Hematopoietic multipotent progenitor cell treated with erythropoietin and hydrocortisone succinate and interleukin-3 and kit ligand, for 4 days (in vitro differentiated cells): Measurements from ENCODE around the gene SAP25.

ENCODE experiments used
- DNase-seq: peaks from one replicate; pipeline ENCODE4 v3.0.0-alpha.2; 2015

The SAP25 gene

GRCh38 chr7:100573691-100574361 is at the start of gene SAP25:
Gene SAP25, minus strand, starts transcription at chr7:100573900. Its CDS starts 158 bp downstream, at chr7:100573742.
- DNase-seq, result no peak

GRCh38 chr7:100621554-100621953 is 47.9 kb upstream of the SAP25 start:
- DNase-seq, result no peak

- no peak for DNase-seq
Observed at GRCh38 chr7:100620804-100621203, 47.1 kb upstream of the SAP25 start.

GRCh38 chr7:100620239-100620638 is 46.5 kb upstream of the SAP25 start:
- DNase-seq, result no peak

- no peak for DNase-seq
Observed at GRCh38 chr7:100614308-100614861, 40.7 kb upstream of the SAP25 start.

- DNase-seq, result peak; percentile 51
Observed at GRCh38 chr7:100613412-100614175, 39.9 kb upstream of the SAP25 start.

- DNase-seq, result peak; percentile 69
Observed at GRCh38 chr7:100612730-100613390, 39.2 kb upstream of the SAP25 start.

GRCh38 chr7:100611983-100612729 is 38.5 kb upstream of the SAP25 start, which contains the start of gene MOSPD3:
Gene MOSPD3, plus strand, starts transcription at chr7:100612540. Its CDS starts 252 bp downstream, at chr7:100612792.
- DNase-seq, result peak; percentile 99

GRCh38 chr7:100609958-100610357 is 36.3 kb upstream of the SAP25 start:
- no peak for DNase-seq

GRCh38 chr7:100607111-100607510 is 33.4 kb upstream of the SAP25 start:
- DNase-seq, result no peak

- DNase-seq, result no peak
Observed at GRCh38 chr7:100606313-100606712, 32.6 kb upstream of the SAP25 start.

GRCh38 chr7:100604976-100605911 is 31.5 kb upstream of the SAP25 start:
- peak; percentile 75 for DNase-seq

GRCh38 chr7:100604028-100604975 is 30.6 kb upstream of the SAP25 start:
- DNase-seq, result peak; percentile 91

- no peak for DNase-seq
Observed at GRCh38 chr7:100603726-100604027, 30.0 kb upstream of the SAP25 start.

GRCh38 chr7:100602889-100603725 is 29.4 kb upstream of the SAP25 start:
- no peak for DNase-seq

- no peak for DNase-seq
Observed at GRCh38 chr7:100600730-100601038, 27.0 kb upstream of the SAP25 start.

GRCh38 chr7:100599911-100600729 is 26.4 kb upstream of the SAP25 start:
- no peak for DNase-seq

GRCh38 chr7:100598425-100598824 is 24.7 kb upstream of the SAP25 start:
- DNase-seq, result peak; percentile 63

GRCh38 chr7:100595188-100595587 is 21.5 kb upstream of the SAP25 start:
- DNase-seq, result no peak
